HG03457 (cell line): ENCODE measurements around the gene INTS14.
"Not testable (repeated sequence)": the region's sequence is repeated elsewhere in the genome, so short reads cannot be mapped to it uniquely, and the experiment has no call there.

Experiments used
- ATAC-seq: cut with Tn5 transposase; IDR thresholded peaks from one replicate; pipeline ENCODE4 v1.9.1; 2021; ENCODE audit warnings: moderate number of reproducible peaks; ENCODE audit not compliant: unreplicated experiment

Gene INTS14

GRCh38 chr15:65632780-65633375, 21.9 kb upstream of the INTS14 start:
- ATAC-seq: no peak

DNA sequence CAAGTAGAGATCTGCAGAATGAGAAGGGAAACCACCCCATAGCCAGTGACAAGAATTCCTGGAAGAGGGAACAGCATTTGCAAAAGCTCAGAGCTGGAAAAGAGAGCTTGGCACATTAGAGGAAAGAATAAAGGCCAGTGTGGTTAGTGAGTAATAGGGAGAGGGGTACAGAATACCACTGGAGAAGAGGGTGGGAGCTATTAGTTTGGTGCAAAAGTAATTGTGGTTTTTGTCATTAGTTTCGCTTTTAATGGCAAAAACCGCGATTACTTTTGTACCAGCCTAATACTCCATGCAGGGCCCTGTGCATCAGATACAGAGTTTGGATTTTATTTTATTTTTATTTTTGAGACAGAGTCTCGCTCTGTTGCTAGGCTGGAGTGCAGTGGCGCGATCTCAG, 20.6 kb upstream of the INTS14 start:
- no peak for ATAC-seq

GRCh38 chr15:65630760-65631159, 19.8 kb upstream of the INTS14 start:
- ATAC-seq: no peak

GRCh38 chr15:65629548-65629947, 18.6 kb upstream of the INTS14 start:
- ATAC-seq: no peak

GRCh38 chr15:65626856-65627255, 15.9 kb upstream of the INTS14 start:
- ATAC-seq: no peak

DNA sequence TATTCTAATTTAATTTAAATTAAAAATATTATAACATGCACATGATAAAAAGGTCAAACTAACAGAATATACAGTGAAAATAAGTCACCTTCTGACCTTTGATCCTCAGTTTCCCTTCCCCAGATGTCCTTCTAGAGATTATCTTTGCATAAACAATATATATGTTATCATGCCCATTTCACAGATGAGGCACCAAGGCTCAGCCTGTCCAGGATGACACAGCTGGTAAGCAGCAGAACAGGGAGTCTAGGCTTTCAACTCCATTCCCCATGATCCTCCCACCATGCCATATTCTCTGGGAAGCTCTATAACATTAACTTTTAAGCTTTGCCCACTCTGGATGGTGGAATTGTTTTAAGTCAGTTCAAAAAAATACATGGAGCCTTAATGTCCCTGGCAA, 12.2 kb upstream of the INTS14 start:
- ATAC-seq: no peak

DNA sequence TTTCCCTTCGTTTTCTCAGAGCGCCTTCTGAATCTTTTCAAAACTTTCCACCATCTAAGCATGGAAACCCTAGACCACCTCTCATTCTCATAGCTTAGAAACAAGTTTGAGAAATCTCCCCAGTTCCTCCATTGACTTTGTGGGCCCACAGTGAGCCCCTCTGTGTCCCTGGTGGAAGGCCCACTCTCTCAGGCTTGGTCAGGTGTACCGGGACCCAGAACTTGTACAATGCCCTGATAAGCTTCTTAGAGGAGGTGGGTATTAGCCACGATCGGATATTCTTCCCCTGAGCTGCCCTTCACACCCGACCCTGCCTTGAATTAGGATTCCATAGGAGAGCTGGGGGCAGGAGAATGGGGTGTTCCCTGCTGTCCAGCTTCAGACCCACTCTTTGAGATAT, 10.7 kb upstream of the INTS14 start, which contains the start of gene SLC24A1:
Gene SLC24A1 (plus strand): TSS at position 301 of the 400 bp plus-strand sequence. CDS start 2,143 bp downstream, outside the sequence.
- ATAC-seq: no peak

- ATAC-seq: no peak
Observed at GRCh38 chr15:65620833-65621232, 9.9 kb upstream of the INTS14 start.

- ATAC-seq: no peak
Observed at GRCh38 chr15:65619626-65620290, 8.8 kb upstream of the INTS14 start.

DNA sequence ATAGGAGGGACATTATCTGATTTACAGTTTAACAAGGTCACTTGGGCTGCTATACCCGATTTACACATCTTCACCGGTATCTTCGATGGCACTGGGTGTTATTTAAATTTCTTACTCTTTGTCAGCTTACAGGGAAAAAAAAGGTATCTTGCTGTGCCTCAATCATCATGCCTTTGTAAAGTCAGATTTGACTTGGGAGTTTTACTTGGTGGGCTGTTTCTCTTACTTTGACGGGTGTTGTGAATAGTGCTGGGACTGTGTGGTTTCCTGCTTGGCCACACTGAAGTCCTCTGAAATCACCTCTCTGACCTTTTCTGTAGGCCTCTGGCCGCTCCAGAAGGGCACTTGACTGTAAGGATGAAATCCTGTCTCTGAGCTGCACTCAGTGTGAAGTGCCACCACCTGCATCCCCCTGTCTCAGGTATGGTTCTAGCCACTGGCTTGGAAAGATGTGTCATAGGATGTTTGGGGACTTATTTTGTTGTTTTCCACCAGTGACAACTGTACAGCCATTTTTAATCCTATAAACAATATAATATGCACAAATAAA, 7.7 kb upstream of the INTS14 start:
- no peak for ATAC-seq

GRCh38 chr15:65615887-65616286, 5.0 kb upstream of the INTS14 start:
- not testable (repeated sequence) for ATAC-seq

- ATAC-seq: no peak
Observed at GRCh38 chr15:65612949-65613744, 2.2 kb upstream of the INTS14 start.

- ATAC-seq: no peak
Observed at GRCh38 chr15:65612616-65612946, 1.6 kb upstream of the INTS14 start.

DNA sequence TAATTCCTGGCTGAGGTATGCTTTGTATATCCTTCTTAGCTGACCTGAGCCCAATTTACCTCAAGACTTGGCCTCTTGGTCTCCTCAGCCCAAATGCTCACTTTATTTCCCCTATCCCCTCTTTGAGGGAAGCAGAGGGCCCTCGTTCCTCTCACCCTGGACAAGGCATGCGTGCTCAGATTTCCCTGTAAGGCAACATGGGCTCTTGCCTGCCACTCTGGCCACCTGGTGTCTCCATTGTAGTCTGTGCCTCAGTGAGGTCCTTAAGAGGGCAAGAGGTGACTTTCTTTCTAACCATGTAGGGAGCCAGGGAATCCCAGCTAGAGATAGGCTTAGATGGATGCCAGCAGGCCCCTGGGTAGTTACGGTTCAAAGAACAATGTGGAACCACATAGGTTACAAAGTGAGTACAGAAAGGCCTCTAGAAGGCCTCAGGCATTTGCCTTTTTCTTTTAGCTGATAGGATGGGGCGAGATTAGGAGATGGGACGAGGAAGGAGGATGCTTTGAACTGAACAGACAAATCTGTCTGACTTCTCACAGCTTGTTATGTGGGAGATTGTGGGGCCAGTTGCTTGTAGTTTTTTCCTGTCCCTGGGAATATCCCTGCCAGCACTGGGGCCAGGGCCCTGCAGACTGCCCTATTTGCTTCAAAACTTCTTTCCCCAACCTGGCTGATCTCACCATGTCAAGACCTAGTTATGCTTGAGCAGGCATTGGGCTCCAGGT, 1.1 kb upstream of the INTS14 start:
- no peak for ATAC-seq

GRCh38 chr15:65603559-65603958, 7.4 kb downstream of the INTS14 start:
- no peak for ATAC-seq

DNA sequence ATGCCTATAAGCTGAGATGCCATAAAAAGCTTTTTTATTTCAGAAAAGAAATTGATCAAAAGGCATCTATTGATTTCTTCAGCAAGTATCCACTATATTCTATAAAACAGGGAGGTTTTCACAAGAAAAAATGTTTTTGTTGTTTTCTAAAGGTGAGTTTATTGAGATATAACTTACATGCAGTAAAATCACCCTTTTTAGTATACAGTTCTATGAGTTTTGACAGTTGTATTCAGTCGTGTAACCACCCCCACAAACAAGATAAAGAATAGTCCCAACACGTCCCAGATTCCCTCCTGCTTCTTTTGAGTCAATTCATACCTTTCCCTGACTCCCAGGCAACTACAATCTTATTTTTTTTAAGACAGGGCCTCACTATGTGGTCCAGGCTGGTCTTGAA, 7.8 kb downstream of the INTS14 start:
- ATAC-seq: no peak

DNA sequence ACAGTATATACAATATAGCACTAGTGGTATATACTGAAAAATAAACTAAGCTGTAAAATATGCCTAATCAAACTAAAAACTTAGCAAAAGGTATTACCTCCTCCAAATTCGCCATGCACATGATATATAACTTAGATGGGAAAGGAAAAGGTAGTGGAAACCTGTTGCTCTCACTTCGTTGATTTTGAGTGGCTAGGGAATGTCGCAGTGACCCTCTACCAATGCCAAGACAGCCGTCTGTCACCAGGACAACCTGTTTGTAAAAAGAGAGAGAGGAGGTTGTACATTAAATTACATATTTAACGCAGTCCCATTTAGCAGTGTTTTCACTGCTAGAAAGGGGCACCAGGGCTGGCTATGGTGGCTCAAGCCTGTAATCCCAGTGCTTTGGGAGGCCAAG, 11.3 kb downstream of the INTS14 start:
- ATAC-seq: no peak

GRCh38 chr15:65598468-65598867, 12.5 kb downstream of the INTS14 start:
- ATAC-seq: no peak

- no peak for ATAC-seq
Observed at GRCh38 chr15:65595960-65596359, 15.0 kb downstream of the INTS14 start.

- no peak for ATAC-seq
Observed at GRCh38 chr15:65587094-65587493, 23.8 kb downstream of the INTS14 start.

- no peak for ATAC-seq
Observed at GRCh38 chr15:65584241-65584640, 26.7 kb downstream of the INTS14 start.
